HCT116 (cell line): ENCODE results near the gene USP32.

Experiments
- CTCF ChIP-seq, 3 experiments: fragments of 200-600 bp in 1 of 3; sonication (generic) in 1 of 3; IDR thresholded peaks in 2 of 3; conservative IDR thresholded peaks in 1 of 3; 2 replicates each; pipeline ENCODE4 v1.5.1; 2012 to 2017; ENCODE audit warnings: low read depth in 2 of 3, low read length in 2 of 3, antibody characterized with exemption in 1 of 3, borderline replicate concordance in 1 of 3, control low read depth in 1 of 3, mild to moderate bottlenecking in 1 of 3, mixed read lengths in 1 of 3, mixed run types in 1 of 3, moderate library complexity in 1 of 3; ENCODE audit not compliant: insufficient read depth in 1 of 3
- EGR1 ChIP-seq: IDR thresholded peaks from 2 replicates; pipeline ENCODE4 v1.6.1; 2012; ENCODE audit warnings: low read depth
- EZH2 ChIP-seq: fragments of 200-600 bp; sonication (generic); IDR thresholded peaks from 2 replicates; pipeline ENCODE4 v1.6.1; 2017; ENCODE audit warnings: antibody characterized with exemption, mixed run types
- JUND ChIP-seq: IDR thresholded peaks from 2 replicates; pipeline ENCODE4 v1.6.1; 2012
- MAX ChIP-seq: IDR thresholded peaks from 2 replicates; pipeline ENCODE4 v1.6.1; 2012
- POLR2A ChIP-seq: IDR thresholded peaks from 2 replicates; pipeline ENCODE4 v1.7.0; 2011; ENCODE audit warnings: borderline replicate concordance; ENCODE audit not compliant: insufficient read depth, insufficient read length; ENCODE audit errors: extremely low read depth
- POLR2AphosphoS5 ChIP-seq: IDR thresholded peaks from 2 replicates; pipeline ENCODE4 v1.6.1; 2011; ENCODE audit warnings: mild to moderate bottlenecking, low read depth, low read length, moderate library complexity
- SIN3A ChIP-seq: IDR thresholded peaks from 2 replicates; pipeline ENCODE4 v1.6.1; 2012; ENCODE audit warnings: low read depth
- SP1 ChIP-seq: IDR thresholded peaks from 2 replicates; pipeline ENCODE4 v1.6.1; 2012; ENCODE audit warnings: low read depth

GRCh38 chr17:60325730-60326524 lies 66.0 kb downstream of the USP32 start:
- TF ChIP-seq MAX (no peak), POLR2A (no peak), CTCF (IDR thresholded peaks at IDR 0.05 in 2 of 3, conservative IDR thresholded peaks at IDR 0.05 in 1 of 3; ENCODE audit: borderline replicate concordance in 1 of 3, insufficient read depth in 1 of 3, low read depth in 2 of 3, low read length in 2 of 3) (no peak), SIN3A (no peak), JUND (no peak), EGR1 (no peak), SP1 (no peak), EZH2 (no peak), POLR2AphosphoS5 (no peak)
